AG10803 (cell line): ENCODE data around the gene COL20A1.

Experiments
- DNase-seq: peaks from one replicate; pipeline ENCODE4 v3.0.0; 2010; ENCODE audit warnings: low read depth
- H3K4me3 ChIP-seq: 2 replicates; pipeline ENCODE4 v1.5.1; 2011; ENCODE audit warnings: mild to moderate bottlenecking, low read length, control low read depth
- TF ChIP-seq, protein P1 (sequence below): conservative IDR thresholded peaks from 2 replicates; pipeline ENCODE4 v1.5.1; 2011; ENCODE audit warnings: mild to moderate bottlenecking, low read length, control low read depth, inconsistent platforms

The COL20A1 gene

DNA sequence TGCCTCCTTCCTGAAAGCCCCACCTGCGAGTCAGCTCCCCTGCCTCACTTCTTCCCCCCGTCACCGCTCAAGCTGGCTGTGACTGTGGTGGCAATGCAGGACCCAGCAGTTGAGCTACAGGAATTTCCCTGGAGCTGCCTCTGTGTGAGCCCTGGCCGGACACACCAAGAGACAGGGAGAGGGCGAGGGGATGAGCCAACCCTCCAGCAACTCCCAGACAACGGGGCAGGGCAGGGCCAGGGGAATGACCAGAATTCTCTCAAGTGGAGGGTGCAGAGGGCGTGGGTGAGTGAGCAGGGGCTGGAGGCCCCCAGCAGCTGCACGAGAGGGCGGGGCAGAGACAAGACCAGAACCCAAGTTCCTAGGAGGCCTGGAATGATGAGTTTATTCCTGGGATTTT is 25.3 kb upstream of the COL20A1 start:
- no peak for DNase-seq
- no peak overlapping the region for H3K4me3 ChIP-seq
- TF ChIP-seq, protein P1, sequence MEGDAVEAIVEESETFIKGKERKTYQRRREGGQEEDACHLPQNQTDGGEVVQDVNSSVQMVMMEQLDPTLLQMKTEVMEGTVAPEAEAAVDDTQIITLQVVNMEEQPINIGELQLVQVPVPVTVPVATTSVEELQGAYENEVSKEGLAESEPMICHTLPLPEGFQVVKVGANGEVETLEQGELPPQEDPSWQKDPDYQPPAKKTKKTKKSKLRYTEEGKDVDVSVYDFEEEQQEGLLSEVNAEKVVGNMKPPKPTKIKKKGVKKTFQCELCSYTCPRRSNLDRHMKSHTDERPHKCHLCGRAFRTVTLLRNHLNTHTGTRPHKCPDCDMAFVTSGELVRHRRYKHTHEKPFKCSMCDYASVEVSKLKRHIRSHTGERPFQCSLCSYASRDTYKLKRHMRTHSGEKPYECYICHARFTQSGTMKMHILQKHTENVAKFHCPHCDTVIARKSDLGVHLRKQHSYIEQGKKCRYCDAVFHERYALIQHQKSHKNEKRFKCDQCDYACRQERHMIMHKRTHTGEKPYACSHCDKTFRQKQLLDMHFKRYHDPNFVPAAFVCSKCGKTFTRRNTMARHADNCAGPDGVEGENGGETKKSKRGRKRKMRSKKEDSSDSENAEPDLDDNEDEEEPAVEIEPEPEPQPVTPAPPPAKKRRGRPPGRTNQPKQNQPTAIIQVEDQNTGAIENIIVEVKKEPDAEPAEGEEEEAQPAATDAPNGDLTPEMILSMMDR, result no peak

DNA sequence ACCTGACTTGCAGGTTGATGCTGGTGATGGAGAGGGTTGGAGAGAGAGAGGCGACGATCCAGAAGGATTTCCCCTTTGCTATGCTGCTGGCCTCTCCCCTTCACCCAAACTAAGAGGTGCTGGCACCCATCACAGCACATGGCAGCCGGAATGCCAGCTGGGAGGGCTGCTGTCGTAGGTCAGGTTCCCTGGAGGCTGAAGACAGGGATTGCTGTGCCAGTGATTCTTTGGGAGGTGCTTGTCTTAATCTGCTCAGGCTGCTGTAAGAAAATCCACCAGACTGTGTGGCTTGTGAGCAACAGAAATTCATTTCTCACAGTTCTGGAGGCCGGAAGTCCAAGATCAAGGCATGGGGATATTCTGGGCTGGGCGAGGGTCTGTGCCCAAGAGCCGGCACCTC is 24.7 kb upstream of the COL20A1 start:
- TF ChIP-seq, protein P1, result no peak
- no peak for DNase-seq
- H3K4me3 ChIP-seq, result no peak overlapping the region

DNA sequence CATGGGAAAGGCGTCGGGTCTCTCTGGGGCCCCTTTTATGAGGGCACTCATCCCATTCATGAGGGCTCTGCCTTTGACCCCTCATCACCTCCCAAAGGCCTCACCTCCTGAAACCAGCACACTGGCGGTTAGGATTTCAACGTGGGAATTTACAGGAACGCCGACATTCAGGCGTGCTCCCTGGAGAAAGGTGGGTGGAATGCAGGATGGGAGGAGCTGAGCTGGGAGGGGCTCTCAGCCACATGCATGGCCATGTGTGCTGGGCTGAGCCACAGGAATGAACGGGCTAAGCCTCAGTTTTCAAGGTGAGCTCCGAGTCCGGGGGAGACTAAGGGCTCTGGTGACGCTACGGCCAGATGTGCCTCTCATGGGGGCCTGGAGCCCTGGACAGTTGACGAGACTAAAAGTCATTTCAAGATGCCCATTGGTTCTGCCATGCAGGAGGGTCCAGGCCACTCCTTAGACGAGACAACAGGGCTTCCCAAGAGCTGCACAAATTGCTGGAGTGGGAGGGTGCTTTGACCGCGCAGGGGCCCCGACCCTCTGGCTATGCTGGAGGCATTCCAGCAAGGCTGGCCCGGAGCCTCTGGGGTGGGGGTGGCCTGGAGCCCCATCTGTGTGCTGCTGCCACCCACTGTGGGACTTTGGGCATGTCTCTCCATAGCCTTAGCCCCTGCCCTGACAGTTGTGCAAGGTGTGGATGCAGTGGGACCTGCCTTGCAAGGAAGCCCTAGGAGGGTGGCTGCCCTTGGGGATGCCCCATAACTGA is 24.1 kb upstream of the COL20A1 start:
- no peak for DNase-seq
- TF ChIP-seq, protein P1, result no peak
- no peak overlapping the region for H3K4me3 ChIP-seq

DNA sequence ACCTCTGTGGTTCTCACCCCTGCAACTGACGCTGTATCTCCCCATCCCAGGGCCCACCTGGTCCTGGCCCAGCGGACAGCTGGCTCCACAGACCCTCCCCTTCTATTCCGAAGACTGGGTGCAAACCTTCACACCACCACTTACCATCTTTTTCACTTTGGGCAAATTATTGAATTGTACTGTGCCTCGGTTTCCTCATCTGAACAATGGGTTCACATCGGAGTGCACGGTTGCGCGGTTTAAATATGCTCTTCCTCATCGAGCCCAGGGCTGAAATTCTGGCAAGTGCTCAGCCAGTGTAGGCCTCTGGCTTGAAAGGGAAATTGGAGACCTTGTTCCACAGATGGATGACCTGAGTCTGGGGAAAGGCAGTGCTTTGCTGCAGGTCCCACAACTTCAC is 23.3 kb upstream of the COL20A1 start:
- TF ChIP-seq, protein P1, result no peak
- DNase-seq, result no peak
- H3K4me3 ChIP-seq, result no peak overlapping the region

DNA sequence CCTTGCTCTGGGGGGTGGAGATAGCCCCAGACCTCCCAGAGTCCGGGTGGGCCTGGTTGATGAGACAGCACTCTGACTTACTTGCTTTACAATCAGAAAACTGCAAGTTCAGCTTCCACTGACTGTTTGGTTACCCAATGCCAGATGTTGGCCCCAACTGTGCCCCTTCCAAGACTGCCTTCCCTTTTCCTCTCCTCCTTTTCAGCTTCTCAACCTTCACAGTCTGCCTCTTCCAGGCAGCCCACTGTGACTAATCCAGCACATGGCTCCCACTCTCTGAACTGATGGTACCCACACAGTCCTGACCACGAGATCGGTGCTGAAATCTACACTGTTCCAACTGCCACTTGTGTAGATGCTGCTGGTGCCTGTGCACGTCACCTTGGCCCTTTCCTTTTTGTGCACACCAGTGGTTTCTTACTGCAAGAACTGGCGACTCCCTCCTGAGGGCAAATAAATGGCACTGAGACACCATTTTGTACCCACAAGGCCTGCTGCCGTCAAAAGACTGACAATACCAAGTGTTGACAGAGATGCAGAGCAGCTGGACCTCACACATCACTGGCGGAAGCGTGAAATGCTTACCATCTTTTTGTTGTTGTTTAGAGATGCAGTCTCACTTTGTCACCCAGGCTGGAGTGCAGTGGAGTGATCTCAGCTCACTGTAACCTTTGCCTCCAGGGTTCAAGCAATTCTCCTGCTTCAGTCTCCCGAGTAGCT is 22.2 kb upstream of the COL20A1 start:
- TF ChIP-seq, protein P1, result no peak
- DNase-seq, result peak; percentile 23
- no peak overlapping the region for H3K4me3 ChIP-seq

DNA sequence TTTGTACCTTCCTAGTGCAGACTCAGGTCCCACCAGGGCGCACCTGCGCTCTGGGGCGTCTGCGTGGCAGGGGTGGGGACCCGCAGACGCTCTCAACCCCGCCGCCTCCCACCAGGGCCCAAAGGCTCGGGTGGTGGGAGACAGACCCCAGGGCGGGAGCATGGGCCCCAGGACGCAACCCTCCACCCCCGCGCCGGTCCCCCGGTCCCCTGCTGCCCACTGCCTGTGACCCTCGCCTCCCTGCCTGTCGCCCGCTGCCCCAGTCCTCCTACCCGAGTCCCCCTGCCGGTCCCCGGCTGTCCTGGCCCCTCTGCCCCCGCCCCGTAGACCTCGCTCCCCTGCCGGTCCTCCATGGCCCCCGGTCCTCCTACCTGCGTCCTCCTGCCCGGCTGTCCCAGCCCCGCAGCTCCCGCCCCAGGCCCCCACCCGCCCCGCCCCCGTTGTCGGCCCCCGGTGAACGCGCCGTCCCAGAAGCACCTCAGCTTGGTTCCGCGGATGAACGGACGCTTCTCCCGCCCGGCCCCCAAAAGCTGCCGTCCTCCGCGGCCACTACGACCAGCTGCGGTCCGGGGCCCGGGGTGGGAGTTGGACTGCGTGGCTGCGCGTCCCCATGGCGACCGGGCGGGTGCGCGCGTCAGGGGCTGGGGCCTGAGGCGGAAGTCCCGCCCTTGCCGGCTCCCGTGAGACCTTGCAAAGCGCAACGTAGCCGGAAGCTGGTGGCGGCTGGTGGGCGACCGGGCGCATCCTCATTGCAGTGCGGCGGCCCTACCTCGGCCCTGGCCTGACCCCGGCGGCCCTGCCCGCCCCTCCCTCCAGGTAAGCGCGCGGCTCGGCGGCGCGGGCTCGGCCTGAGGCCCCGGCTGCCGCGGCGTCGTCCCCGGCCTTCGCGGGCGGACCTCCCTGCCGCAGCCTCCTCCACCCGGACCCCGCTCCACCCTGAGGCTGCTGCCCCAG is 20.6 kb upstream of the COL20A1 start, which contains the start of gene ARFGAP1:
TSS of gene ARFGAP1 (plus strand) at position 709 of the 954 bp plus-strand sequence. CDS start 2,768 bp downstream, outside the sequence.
- peak within 1 kb of the TSS; percentile 90 for H3K4me3 ChIP-seq
- DNase-seq, result peak; percentile 88
- TF ChIP-seq, protein P1, result no peak
